GM21526 (cell line): ENCODE data around the gene SIVA1.

Experiments used
- ATAC-seq: cut with Tn5 transposase; IDR thresholded peaks from one replicate; pipeline ENCODE4 v1.9.1; 2021; ENCODE audit warnings: moderate library complexity; ENCODE audit not compliant: unreplicated experiment, low FRiP score

Gene SIVA1

GRCh38 chr14:104803280-104803911 lies 50.4 kb downstream of the SIVA1 start:
- no peak for ATAC-seq

GRCh38 chr14:104803912-104804410 lies 51.0 kb downstream of the SIVA1 start:
- no peak for ATAC-seq

GRCh38 chr14:104804481-104805325 lies 51.8 kb downstream of the SIVA1 start:
- no peak for ATAC-seq

DNA sequence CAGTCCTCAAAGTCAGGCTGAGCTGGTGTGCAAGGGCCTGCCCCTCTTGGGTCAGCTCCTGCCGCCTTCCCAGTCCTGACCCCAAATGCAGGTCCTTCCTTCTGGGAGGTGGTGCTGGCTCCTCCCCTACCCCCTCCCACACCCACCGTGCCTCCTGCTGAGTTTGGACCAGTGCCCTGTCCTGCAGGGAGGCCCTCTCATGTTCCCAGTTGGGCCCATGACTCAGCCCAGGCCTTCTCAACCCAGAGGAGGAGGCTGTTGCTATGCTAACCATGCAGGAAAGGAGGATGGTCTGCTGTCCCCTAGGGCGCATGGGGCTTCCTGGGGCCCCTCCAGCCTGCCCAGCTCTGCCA lies 52.4 kb downstream of the SIVA1 start:
- no peak for ATAC-seq

- no peak for ATAC-seq
Measured at GRCh38 chr14:104805941-104806624, 53.1 kb downstream of the SIVA1 start.

GRCh38 chr14:104806625-104807465 lies 53.9 kb downstream of the SIVA1 start:
- no peak for ATAC-seq

GRCh38 chr14:104808456-104808855 lies 55.5 kb downstream of the SIVA1 start:
- no peak for ATAC-seq
